GM12873 (cell line): ENCODE measurements around the gene PHIP.

Experiments used
- TF ChIP-seq, protein P1 (sequence below): IDR thresholded peaks from 2 replicates; pipeline ENCODE4 v1.5.1; 2012; ENCODE audit warnings: low read depth, mild to moderate bottlenecking, moderate library complexity, low read length, control low read depth; ENCODE audit not compliant: insufficient read depth; ENCODE audit errors: missing control alignments

The PHIP gene

DNA sequence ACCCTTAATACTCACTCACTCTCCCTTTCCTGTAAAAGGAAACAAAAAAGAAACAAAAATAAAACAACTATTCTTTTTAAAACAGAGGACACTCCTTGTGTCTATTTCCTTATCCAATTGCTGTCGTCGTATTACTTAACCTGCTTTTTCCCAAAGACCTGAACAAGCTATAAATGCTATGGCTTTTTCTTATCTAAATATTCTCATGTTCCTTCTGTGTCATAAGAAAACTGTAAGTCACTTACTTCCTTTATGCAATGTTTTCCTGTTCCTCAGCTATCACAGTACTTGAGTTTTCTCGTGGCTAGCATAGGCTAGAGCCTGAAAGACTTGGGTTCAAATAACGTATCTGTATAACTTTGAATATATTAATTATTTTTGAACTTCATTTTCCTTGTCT, 111.5 kb downstream of the PHIP start:
- TF ChIP-seq, protein P1, sequence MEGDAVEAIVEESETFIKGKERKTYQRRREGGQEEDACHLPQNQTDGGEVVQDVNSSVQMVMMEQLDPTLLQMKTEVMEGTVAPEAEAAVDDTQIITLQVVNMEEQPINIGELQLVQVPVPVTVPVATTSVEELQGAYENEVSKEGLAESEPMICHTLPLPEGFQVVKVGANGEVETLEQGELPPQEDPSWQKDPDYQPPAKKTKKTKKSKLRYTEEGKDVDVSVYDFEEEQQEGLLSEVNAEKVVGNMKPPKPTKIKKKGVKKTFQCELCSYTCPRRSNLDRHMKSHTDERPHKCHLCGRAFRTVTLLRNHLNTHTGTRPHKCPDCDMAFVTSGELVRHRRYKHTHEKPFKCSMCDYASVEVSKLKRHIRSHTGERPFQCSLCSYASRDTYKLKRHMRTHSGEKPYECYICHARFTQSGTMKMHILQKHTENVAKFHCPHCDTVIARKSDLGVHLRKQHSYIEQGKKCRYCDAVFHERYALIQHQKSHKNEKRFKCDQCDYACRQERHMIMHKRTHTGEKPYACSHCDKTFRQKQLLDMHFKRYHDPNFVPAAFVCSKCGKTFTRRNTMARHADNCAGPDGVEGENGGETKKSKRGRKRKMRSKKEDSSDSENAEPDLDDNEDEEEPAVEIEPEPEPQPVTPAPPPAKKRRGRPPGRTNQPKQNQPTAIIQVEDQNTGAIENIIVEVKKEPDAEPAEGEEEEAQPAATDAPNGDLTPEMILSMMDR = no peak

DNA sequence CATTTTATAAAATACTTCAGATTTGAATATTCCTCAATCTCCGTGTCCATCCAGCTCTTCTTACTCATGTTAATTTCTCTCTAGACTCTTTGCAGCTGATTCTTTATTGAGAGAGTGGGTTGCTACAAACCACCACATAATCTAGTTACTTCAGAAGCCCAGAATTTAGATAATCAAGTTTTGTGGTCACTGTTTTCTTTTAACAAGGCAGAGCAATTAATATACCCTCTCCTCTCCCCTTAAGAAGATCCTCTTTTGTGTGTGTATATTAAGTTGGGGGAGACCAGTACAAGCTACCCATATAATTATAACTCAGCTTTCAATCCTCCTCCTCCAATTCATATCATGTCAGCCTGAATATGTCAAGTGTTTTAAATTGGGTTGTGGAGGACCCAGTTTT, 115.6 kb downstream of the PHIP start:
- TF ChIP-seq, protein P1 = no peak

DNA sequence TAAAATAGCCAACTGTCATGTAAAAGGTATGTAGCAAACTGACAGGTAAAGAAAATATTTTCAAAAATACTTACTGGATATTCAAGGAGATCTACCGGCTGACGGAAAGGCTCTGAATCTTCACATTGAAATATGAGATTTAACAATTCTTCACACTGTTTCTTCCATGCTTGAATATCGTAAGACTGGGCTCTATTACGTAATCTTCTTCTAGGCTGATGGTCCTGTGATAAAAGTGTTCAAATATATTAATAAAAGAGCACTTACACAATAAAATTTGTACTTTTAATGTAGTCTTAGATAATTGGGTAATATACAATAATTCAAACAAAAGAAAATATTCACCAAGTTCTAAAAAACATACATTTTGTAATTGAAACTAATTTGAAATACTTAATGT, 123.3 kb downstream of the PHIP start:
- TF ChIP-seq, protein P1 = no peak

DNA sequence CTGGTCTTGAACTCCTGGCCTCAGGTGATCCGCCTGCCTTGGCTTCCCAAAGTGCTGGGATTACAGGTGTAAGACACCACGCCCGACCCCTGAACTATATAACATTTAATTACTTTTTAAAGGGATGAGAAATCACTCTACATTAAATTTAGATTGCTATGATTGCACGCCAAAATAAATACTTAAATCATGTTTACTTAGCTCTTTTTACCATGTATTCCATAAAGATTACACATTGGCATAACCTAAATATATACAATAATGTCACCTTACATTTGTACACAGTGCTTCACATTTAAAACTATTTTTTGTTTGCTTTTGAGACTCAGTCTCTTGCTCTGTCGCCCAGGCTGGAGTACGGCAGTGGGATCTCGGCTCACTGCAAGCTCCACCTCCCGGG, 124.3 kb downstream of the PHIP start:
- TF ChIP-seq, protein P1 = no peak

DNA sequence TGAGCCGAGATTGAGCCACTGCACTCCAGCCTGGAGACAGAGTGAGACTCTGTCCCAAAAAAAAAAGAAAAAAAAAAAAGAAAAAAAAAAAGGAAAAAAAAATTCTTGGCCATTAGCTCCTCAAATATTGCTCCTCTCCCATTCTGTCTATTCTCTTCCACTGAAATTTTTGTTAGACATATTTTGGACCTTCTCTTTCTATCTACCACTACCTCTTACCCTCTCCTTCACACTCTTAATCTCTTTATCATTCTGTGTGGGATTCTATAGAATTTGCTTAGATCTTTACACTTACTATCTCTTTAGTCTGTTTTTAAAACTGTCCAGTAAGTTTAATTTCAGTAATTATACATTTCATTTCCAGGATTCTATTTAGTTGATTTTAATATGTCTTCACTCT, 125.7 kb downstream of the PHIP start:
- TF ChIP-seq, protein P1 = no peak

DNA sequence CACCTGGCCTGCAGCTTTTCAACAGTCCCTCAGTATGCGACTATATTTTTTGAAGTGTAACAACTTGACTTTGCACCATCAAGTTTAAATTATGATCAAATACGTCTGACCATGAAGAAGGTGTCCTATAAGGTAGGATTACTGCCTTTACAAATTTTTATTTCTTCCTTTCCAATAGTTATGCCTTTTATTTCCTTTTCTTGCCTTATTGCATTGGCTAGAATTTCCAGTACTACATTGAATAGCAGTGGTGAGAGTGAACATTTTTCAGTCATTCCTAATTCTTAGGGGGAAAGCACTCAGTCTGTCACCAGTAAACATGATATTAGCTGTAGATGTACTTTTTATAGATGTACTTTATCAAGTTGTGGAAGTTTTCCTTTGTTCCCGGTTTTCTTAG, 129.3 kb downstream of the PHIP start:
- TF ChIP-seq, protein P1 = no peak

DNA sequence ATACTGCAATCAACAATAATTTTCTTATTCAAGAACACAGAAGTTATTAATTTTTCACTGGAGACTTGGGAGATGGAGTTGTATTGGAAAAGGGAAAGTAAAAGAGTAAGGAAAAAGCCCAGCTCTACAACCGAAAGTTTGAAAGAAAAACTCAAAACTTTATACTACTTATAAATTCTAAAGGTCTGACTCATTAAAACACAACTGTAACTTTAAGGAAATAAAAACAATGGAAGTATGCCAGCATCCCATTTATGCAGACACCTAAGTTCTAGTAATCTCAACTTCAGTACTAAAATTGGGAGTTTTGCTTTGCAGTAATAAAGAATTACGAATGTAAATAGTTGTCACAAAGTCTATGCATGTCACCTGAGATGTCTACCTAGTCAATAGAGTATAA, 130.1 kb downstream of the PHIP start:
- TF ChIP-seq, protein P1 = no peak
